Hepatocyte (in vitro differentiated cells): Measurements from ENCODE around the gene PLXDC1.

ENCODE experiments used
- CTCF ChIP-seq: fragments of 200-600 bp; sonication (generic); IDR thresholded peaks from 2 replicates; pipeline ENCODE4 v1.5.1; 2016; ENCODE audit warnings: antibody characterized with exemption, mild to moderate bottlenecking; ENCODE audit not compliant: poor library complexity
- EZH2 ChIP-seq: fragments of 200-600 bp; sonication (generic); IDR thresholded peaks from 2 replicates; pipeline ENCODE4 v1.6.1; 2016; ENCODE audit warnings: antibody characterized with exemption, mild to moderate bottlenecking, borderline replicate concordance
- EZH2phosphoT487 ChIP-seq: fragments of 200-600 bp; sonication (generic); IDR thresholded peaks from one replicate; pipeline ENCODE4 v1.6.1; 2018; ENCODE audit warnings: antibody characterized with exemption, mild to moderate bottlenecking, low read depth, moderate library complexity; ENCODE audit not compliant: unreplicated experiment, severe bottlenecking

- TF ChIP-seq CTCF (no peak), EZH2 (no peak), EZH2phosphoT487 (no peak)
These were observed 97.3 kb downstream of the PLXDC1 start for GRCh38 chr17:39054111-39054645.
